Neural crest cell (in vitro differentiated cells): ENCODE measurements around the gene HDAC11. TPM values are rescaled to one million over a fixed set of nuclear protein-coding genes. Genes with fewer than 3 reads are reported as not detected.

Experiments
- DNase-seq: peaks from one replicate; pipeline ENCODE4 v3.0.0; 2021; ENCODE audit warnings: low read depth, mixed read lengths, low spot score
- H3K27ac Mint-ChIP-seq: one replicate; pipeline ENCODE4 v1.8.0; 2021; ENCODE audit warnings: mild to moderate bottlenecking, mixed read lengths; ENCODE audit not compliant: unreplicated experiment
- H3K27me3 Mint-ChIP-seq: 2 replicates; pipeline ENCODE4 v1.8.0; 2021; ENCODE audit warnings: low read depth, mild to moderate bottlenecking, mixed read lengths
- H3K36me3 Mint-ChIP-seq: 2 replicates; pipeline ENCODE4 v1.8.0; 2021; ENCODE audit warnings: low read depth, mild to moderate bottlenecking, mixed read lengths
- H3K4me1 Mint-ChIP-seq: 2 replicates; pipeline ENCODE4 v1.8.0; 2021; ENCODE audit warnings: mixed read lengths
- H3K4me3 Mint-ChIP-seq: one replicate; pipeline ENCODE4 v1.8.0; 2021; ENCODE audit warnings: mild to moderate bottlenecking, mixed read lengths
- H3K9me3 Mint-ChIP-seq: 2 replicates; pipeline ENCODE4 v1.8.0; 2021; ENCODE audit warnings: mixed read lengths
- CTCF ChIP-seq: fragments of 200-600 bp; sonication (generic); conservative IDR thresholded peaks from 2 replicates; pipeline ENCODE4 v1.5.0; 2021; ENCODE audit warnings: antibody characterized with exemption, mild to moderate bottlenecking
- total RNA-seq: library from RNA; stranded (reverse); gene quantifications from 2 replicates; pipeline ENCODE4 v1.2.1, GENCODE V29; 2021

The HDAC11 gene
- total RNA-seq, 1 donor from 2014 or later = 14.0 TPM

- peaks cover 16% of the 10 kb centered on the region for H3K4me1 Mint-ChIP-seq
- no peaks in the 10 kb centered on the region for H3K36me3 Mint-ChIP-seq
- no peak for TF ChIP-seq CTCF
- H3K27me3 Mint-ChIP-seq = no peaks in the 10 kb centered on the region
- no peak overlapping the region for H3K27ac Mint-ChIP-seq
- H3K4me3 Mint-ChIP-seq = no peak overlapping the region
- H3K9me3 Mint-ChIP-seq = no peaks in the 10 kb centered on the region
- DNase-seq = no peak
These were observed 22.1 kb downstream of the HDAC11 start for GRCh38 chr3:13501958-13502790.

GRCh38 chr3:13502791-13503060, 22.6 kb downstream of the HDAC11 start:
- peaks cover 20% of the 10 kb centered on the region for H3K4me1 Mint-ChIP-seq
- H3K4me3 Mint-ChIP-seq = no peak overlapping the region
- H3K27ac Mint-ChIP-seq = no peak overlapping the region
- no peak for TF ChIP-seq CTCF
- H3K36me3 Mint-ChIP-seq = no peaks in the 10 kb centered on the region
- DNase-seq = no peak
- H3K9me3 Mint-ChIP-seq = no peaks in the 10 kb centered on the region
- no peaks in the 10 kb centered on the region for H3K27me3 Mint-ChIP-seq

GRCh38 chr3:13504161-13504831, 24.2 kb downstream of the HDAC11 start:
- Mint-ChIP-seq H3K36me3 (no peaks in the 10 kb centered on the region), H3K4me1 (peaks cover 25% of the 10 kb centered on the region), H3K9me3 (no peaks in the 10 kb centered on the region), H3K4me3 (no peak overlapping the region), H3K27ac (peak overlapping the region; percentile 94), H3K27me3 (no peaks in the 10 kb centered on the region)
- no peak for DNase-seq
- TF ChIP-seq CTCF = no peak

- no peaks in the 10 kb centered on the region for H3K36me3 Mint-ChIP-seq
- no peaks in the 10 kb centered on the region for H3K9me3 Mint-ChIP-seq
- peak overlapping the region; percentile 94 for H3K27ac Mint-ChIP-seq
- no peak for DNase-seq
- H3K4me3 Mint-ChIP-seq = no peak overlapping the region
- H3K4me1 Mint-ChIP-seq = peaks cover 25% of the 10 kb centered on the region
- TF ChIP-seq CTCF = no peak
- no peaks in the 10 kb centered on the region for H3K27me3 Mint-ChIP-seq
These were observed 25.3 kb downstream of the HDAC11 start for GRCh38 chr3:13505147-13506130.

GRCh38 chr3:13506239-13506638, 26.1 kb downstream of the HDAC11 start:
- Mint-ChIP-seq H3K9me3 (no peaks in the 10 kb centered on the region), H3K36me3 (no peaks in the 10 kb centered on the region), H3K4me1 (peaks cover 25% of the 10 kb centered on the region), H3K27ac (peak overlapping the region; percentile 67), H3K27me3 (no peaks in the 10 kb centered on the region), H3K4me3 (no peak overlapping the region)
- DNase-seq = no peak
- no peak for TF ChIP-seq CTCF
